ENCODE data around the gene SHKBP1. TPM values are rescaled to one million over a fixed set of nuclear protein-coding genes. Genes with fewer than 3 reads are reported as not detected.

The SHKBP1 gene
- total and polyA plus RNA-seq, 4 donors, result 21.1 to 191 (median 97.1) TPM

DNA sequence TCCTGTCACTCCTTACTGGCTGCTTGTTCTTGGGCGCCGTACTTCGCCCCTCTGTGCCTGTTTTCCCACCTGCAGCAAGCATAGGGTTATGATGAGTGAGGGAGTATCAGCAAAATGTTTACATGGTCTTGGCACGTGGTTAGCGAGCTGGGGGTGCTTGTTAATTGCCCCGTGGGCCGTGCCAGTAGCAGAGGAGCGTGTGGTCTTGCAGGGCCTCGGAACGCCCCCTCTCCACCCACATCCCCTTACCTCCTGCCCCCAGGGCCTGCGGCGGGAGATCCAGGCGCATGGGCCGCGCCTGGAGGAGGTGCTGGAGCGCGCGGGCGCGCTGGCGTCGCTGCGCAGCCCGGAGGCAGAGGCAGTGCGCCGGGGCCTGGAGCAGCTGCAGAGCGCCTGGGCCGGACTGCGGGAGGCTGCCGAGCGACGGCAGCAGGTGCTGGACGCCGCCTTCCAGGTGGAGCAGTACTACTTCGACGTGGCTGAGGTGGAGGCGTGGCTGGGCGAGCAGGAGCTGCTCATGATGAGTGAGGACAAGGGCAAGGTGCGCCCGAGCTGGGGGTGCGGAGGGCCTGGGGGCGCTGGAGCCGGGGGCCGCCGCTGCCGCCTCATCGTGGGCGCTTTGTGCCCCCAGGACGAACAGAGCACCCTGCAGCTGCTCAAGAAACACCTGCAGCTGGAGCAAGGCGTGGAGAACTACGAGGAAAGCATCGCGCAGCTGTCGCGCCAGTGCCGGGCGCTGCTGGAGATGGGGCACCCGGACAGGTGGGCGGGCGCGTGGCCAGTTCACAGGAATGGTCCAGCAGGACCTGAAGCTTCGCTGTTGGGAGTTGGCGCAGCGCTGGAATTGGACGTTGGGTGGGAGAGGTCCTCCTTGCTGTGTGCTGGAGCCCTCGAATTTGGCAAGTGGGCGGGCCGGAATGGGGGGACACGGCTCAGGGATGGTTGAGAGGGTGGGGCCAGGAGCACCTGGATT, 22.5 kb upstream of the SHKBP1 start:
- Histone ChIP-seq H3K36me3 (ENCODE audit: control insufficient read depth in 4 of 4, insufficient read depth in 4 of 4, low read length in 4 of 4) (no peaks in the 10 kb centered on the region), H3K9me3 (ENCODE audit: control insufficient read depth in 4 of 4, insufficient read depth in 3 of 4, low read length in 3 of 4) (no peaks in the 10 kb centered on the region), H3K27me3 (ENCODE audit: control insufficient read depth in 3 of 3, insufficient read depth in 3 of 3, low read length in 2 of 3) (peaks cover 12 to 28% (median 23%) of the 10 kb centered on the region in 3 donors), H3K4me3 (no peak overlapping the region), H3K4me1 (ENCODE audit: control insufficient read depth in 5 of 5, insufficient read depth in 5 of 5, low read length in 5 of 5) (peaks cover 0 to under 1% (median 0%) of the 10 kb centered on the region in 5 donors), H3K27ac (ENCODE audit: low read depth in 1 of 2, low read length in 1 of 2) (no peak overlapping the region), H3K9ac (ENCODE audit: insufficient read depth in 1 of 2, low read length in 2 of 2) (no peak overlapping the region)
- 13% methylated on average over 68 to 69 of the region's 69 CpGs for WGBS, 2 donors
- DNase-seq (no peak), ATAC-seq (ENCODE audit: insufficient read depth, low FRiP score) (no peak)
- TF ChIP-seq, protein P1, sequence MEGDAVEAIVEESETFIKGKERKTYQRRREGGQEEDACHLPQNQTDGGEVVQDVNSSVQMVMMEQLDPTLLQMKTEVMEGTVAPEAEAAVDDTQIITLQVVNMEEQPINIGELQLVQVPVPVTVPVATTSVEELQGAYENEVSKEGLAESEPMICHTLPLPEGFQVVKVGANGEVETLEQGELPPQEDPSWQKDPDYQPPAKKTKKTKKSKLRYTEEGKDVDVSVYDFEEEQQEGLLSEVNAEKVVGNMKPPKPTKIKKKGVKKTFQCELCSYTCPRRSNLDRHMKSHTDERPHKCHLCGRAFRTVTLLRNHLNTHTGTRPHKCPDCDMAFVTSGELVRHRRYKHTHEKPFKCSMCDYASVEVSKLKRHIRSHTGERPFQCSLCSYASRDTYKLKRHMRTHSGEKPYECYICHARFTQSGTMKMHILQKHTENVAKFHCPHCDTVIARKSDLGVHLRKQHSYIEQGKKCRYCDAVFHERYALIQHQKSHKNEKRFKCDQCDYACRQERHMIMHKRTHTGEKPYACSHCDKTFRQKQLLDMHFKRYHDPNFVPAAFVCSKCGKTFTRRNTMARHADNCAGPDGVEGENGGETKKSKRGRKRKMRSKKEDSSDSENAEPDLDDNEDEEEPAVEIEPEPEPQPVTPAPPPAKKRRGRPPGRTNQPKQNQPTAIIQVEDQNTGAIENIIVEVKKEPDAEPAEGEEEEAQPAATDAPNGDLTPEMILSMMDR (IDR thresholded peaks at IDR 0.05; ENCODE audit: control extremely low read depth, extremely low read depth), result no peak

DNA sequence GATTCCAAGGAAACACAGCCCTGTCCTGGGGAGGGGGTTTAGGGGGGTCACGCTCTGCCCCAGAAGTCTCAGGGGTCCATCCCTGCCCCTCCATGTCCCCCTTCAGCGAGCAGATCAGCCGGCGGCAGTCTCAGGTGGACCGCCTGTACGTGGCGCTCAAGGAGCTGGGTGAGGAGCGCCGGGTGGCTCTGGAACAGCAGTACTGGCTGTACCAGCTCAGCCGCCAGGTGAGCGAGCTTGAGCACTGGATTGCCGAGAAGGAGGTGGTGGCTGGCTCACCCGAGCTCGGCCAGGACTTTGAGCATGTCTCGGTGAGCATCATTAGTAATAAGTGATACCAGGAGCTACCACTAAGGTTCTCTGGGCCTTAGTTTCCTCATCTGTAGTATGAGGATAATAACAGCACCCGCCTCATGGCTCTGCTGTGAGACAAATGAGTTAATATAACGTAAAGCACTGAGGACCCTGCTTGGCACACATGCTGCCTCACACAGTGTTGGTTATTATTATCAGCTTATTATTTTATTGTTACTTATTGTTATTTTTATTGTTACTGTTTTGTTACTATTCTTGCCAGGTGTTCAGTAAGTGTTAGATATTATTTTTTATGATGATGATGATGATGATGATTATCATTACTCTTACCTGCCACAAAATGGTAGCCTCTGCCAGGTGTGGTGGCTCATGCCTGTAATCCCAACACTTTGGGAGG, 20.5 kb upstream of the SHKBP1 start:
- peaks cover 12 to 34% (median 23%) of the 10 kb centered on the region in 3 donors for H3K27me3 ChIP-seq (ENCODE audit: control insufficient read depth in 3 of 3, insufficient read depth in 3 of 3, low read length in 2 of 3)
- no peaks in the 10 kb centered on the region for H3K4me1 ChIP-seq (ENCODE audit: control insufficient read depth in 5 of 5, insufficient read depth in 5 of 5, low read length in 5 of 5)
- DNase-seq (no peak), ATAC-seq (ENCODE audit: insufficient read depth, low FRiP score) (no peak)
- TF ChIP-seq, protein P1 (IDR thresholded peaks at IDR 0.05; ENCODE audit: control extremely low read depth, extremely low read depth), result no peak
- H3K27ac ChIP-seq (ENCODE audit: low read depth in 1 of 2, low read length in 1 of 2), result no peak overlapping the region
- no peak overlapping the region for H3K9ac ChIP-seq (ENCODE audit: insufficient read depth in 1 of 2, low read length in 2 of 2)
- 74 to 88% methylated on average over 17 of the region's 17 CpGs for WGBS, 2 donors
- no peak overlapping the region for H3K4me3 ChIP-seq
- no peaks in the 10 kb centered on the region for H3K9me3 ChIP-seq (ENCODE audit: control insufficient read depth in 4 of 4, insufficient read depth in 3 of 4, low read length in 3 of 4)
- no peaks in the 10 kb centered on the region for H3K36me3 ChIP-seq (ENCODE audit: control insufficient read depth in 4 of 4, insufficient read depth in 4 of 4, low read length in 4 of 4)

DNA sequence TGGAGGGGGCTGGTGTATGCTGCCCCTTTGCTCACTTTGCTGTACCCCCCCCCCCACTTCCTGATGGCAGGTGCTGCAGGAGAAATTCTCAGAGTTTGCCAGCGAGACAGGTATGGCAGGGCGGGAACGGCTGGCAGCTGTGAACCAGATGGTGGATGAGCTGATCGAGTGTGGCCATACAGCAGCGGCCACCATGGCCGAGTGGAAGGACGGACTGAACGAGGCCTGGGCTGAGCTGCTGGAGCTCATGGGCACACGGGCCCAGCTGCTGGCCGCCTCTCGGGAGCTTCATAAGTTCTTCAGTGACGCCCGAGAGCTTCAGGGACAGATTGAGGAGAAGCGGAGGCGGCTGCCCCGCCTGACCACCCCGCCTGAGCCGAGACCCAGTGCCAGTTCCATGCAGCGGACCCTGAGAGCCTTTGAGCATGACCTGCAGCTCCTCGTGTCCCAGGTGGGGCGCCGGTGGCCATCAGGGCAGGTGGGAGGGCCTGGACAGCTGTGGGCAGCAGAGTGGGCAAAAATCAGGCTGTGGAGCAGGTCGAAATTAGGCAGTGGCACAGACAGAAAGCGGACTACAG, 19.6 kb upstream of the SHKBP1 start:
- 82 to 90% methylated on average over 24 of the region's 24 CpGs for WGBS, 2 donors
- Histone ChIP-seq H3K36me3 (ENCODE audit: control insufficient read depth in 4 of 4, insufficient read depth in 4 of 4, low read length in 4 of 4) (no peaks in the 10 kb centered on the region), H3K9me3 (ENCODE audit: control insufficient read depth in 4 of 4, insufficient read depth in 3 of 4, low read length in 3 of 4) (no peaks in the 10 kb centered on the region), H3K4me1 (ENCODE audit: control insufficient read depth in 5 of 5, insufficient read depth in 5 of 5, low read length in 5 of 5) (no peaks in the 10 kb centered on the region), H3K27me3 (ENCODE audit: control insufficient read depth in 3 of 3, insufficient read depth in 3 of 3, low read length in 2 of 3) (peaks cover 12 to 36% (median 23%) of the 10 kb centered on the region in 3 donors), H3K4me3 (no peak overlapping the region), H3K9ac (ENCODE audit: insufficient read depth in 1 of 2, low read length in 2 of 2) (no peak overlapping the region), H3K27ac (ENCODE audit: low read depth in 1 of 2, low read length in 1 of 2) (no peak overlapping the region)
- TF ChIP-seq, protein P1 (IDR thresholded peaks at IDR 0.05; ENCODE audit: control extremely low read depth, extremely low read depth), result no peak
- ATAC-seq (ENCODE audit: insufficient read depth, low FRiP score) (no peak), DNase-seq (no peak)
